ENCODE results near the gene TYW1. TPM values are rescaled to one million over a fixed set of nuclear protein-coding genes. Genes with fewer than 3 reads are reported as not detected.
"Not testable (repeated sequence)": the region's sequence is repeated elsewhere in the genome, so short reads cannot be mapped to it uniquely, and the experiment has no call there.

TYW1 gene
- total RNA-seq, 1 experiment from 2014 or later = 18.1 TPM

DNA sequence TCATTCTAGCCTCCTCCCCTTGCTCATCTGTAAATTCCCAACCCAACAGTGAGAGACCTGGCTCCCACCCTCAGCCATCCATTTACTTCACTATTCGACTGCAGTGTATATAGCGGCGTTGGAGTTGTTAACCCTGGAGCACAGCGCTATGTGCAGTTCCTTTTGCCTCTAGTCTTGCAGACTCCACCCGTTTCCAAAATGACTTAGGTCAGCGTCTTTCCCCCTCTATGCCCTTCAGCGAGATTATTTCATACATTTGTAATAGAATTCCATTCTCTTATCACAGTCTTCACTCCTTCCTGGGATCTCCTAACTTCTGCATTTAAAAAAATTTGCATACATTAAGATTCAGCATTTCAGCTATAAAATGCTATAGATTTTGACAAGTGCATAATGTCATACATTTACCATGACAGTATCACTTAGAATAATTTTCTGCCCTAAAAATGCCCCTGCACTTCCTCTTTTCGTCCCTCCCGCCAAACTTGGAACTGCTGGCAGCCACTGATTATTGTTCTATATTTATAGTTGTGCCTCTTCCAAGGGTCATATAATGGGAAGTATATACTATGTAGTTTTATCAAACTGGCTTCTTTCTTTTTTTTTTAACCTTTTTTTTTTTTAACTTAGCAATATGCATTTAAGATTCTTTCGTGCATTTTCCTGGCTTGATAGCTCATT is 215.2 kb downstream of the TYW1 start:
- DNase-seq (ENCODE audit: low spot score); in situ Hi-C loops (cut with HindIII; ENCODE audit: low sequenced_read_pairs): not testable (repeated sequence)

DNA sequence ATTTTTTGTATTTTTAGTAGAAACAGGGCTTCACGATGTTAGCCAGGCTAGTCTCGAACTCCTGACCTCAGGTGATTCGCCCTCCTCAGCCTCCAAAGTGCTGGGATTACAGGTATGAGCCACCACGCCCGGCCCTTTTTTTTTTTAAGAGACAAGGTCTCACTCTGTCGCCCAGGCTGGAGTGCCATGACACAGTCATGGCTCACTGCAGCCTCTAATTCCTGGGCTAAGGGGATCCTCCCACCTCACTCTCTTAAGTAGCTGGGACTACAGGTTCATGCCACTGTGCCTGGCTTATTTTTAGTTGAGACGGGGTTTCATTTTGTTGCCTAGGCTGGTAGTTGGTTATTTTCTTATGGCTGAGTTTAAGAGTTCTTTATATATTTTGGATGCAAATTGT is 216.4 kb downstream of the TYW1 start:
- in situ Hi-C loops (cut with HindIII; ENCODE audit: low sequenced_read_pairs); DNase-seq (ENCODE audit: low spot score): not testable (repeated sequence)

DNA sequence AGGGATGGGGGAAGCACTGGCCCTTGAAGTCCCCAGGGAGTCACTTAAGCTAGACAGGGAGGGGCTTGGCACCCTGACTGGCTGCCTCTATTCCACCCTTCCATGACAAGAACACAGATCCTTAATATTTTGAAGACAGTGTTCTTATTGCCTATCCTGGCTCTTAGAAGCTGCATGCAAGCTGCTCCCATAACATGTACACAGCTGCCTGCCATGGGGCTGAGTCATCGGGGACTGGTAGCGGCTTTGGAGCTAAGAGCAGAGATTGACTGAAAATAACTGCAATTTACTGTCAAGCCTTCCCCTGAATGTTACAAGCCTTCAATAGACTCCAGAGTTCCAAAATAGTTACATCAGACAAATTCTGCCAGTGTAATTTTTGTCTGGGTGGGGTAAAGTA is 226.9 kb downstream of the TYW1 start:
- DNase-seq (ENCODE audit: low spot score); in situ Hi-C loops (cut with HindIII; ENCODE audit: low sequenced_read_pairs): not testable (repeated sequence)

DNA sequence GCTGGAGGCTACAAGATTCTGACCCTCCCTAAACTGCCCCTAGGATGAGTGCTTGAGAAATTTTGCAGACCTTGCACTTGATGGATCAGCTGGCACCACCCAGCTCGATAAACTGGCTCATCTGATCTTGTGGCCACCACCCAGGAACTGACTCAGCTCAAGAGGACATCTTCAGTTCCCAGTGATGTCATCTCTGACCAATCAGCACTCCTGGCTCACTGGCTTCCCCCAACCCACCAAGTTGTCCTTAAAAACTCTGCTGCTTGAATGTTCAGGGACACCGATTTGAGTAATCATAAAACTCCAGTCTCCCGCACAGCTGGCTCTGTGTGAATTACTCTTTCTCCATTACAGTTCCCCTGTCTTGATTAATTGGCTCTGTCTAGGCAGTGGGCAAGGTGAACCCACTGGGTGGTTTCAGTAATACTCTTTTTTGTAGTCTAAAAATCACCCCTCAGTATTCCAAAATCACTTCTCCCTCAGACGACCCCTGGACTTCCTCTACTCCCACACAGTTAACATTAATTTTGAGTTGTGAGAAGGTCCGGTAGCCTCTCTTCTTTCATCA is 229.8 kb downstream of the TYW1 start:
- in situ Hi-C loops (cut with HindIII; ENCODE audit: low sequenced_read_pairs); DNase-seq (ENCODE audit: low spot score): not testable (repeated sequence)

DNA sequence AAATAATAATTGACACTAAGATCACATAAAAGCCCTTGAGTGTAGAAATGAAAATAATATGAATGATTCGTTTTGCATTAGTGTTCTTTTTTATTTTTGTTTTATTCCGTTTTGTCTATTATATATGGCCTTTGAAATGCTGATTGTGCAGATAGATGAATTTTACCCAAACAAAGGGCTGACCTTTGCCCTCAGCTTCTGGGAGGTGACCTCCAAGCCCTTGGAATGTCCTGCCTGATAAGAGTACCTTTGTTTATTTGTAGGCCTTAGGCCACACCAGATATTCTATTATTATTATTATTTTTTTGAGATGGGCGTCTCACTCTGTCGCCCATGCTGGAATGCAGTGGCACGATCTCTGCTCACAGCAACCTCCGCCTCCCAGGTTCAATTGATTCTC is 230.3 kb downstream of the TYW1 start:
- DNase-seq (ENCODE audit: low spot score); in situ Hi-C loops (cut with HindIII; ENCODE audit: low sequenced_read_pairs): not testable (repeated sequence)

DNA sequence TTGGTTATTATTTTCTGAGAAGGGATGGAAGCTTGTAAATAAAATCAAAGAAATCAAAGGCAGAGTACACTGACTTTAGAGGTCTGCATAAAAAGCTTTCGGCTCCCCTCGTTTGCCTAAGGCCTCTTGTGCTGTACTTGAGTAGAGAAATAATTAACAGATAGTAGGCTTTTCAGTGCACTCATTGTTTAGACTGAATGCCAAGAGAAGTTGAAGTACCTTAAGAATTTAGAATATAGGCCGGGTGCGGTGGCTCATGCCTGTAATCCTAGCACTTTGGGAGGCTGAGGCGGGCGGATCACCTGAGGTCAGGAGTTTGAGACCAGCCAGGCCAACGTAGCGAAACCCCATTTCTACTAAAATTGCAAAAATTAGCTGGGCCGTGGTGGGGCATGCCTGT is 232.4 kb downstream of the TYW1 start:
- DNase-seq (ENCODE audit: low spot score); in situ Hi-C loops (cut with HindIII; ENCODE audit: low sequenced_read_pairs): not testable (repeated sequence)

DNA sequence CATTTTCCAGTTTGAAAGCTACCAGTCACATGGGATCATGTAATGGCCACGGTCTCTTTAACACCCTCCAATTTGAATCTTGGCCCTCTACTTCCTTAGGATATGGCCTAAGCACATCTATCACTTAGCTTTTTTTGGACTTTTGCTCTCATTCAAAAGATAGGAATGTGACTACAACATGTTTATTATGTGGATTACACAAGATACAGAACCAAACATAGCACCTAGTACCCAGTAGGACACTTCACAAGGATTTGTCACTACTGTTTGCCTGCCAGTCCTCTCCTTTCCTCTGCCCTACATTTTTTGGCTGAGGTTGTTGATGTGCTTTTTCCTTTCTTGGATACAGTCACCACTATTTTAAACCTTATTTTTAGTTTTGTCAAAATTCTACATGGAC is 233.4 kb downstream of the TYW1 start:
- in situ Hi-C loops (cut with HindIII; ENCODE audit: low sequenced_read_pairs) = not testable (repeated sequence)

DNA sequence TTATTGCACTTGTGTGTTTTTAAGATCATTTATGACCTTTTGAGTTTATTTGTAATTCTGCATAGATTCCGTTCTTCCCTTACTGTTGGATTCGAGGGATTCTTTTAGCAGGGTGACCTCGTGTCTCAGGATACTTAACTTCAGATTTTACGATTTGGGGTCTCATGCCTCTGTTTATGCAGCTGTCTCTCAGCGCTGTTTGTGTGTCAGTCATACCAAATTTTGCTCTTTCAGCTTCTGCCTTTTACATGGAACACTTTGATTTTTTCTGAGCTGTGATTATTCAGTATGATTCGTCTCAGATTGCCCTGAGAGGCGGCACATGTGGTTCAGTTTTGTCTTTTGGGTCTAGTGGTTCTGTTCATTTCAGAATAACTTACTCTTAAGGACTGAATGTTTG is 236.9 kb downstream of the TYW1 start:
- in situ Hi-C loops (cut with HindIII; ENCODE audit: low sequenced_read_pairs); DNase-seq (ENCODE audit: low spot score): not testable (repeated sequence)

More for the DNA sequence above, 233.4 kb downstream of the TYW1 start:
- DNase-seq (ENCODE audit: low spot score) = not testable (repeated sequence)

DNA sequence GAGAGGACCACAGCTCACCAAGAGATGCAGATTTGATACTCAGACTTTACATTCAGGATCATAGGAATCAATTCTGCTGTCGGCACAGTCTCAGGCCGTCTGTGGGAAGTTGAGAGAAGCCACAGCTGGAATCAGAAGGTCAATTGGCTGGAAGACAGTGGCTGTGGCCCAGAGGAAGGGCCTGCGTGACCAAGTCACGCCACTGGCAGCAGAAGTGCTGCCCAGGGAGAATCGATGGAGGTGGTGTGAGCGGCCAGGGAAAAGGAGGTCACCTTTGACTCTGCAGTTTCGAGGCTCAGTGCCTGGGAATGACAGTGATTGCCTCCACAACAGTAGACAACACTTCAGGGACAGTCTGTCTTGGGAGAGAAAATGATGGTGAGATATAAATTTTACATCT is 239.6 kb downstream of the TYW1 start:
- in situ Hi-C loops (cut with HindIII; ENCODE audit: low sequenced_read_pairs); DNase-seq (ENCODE audit: low spot score): not testable (repeated sequence)

DNA sequence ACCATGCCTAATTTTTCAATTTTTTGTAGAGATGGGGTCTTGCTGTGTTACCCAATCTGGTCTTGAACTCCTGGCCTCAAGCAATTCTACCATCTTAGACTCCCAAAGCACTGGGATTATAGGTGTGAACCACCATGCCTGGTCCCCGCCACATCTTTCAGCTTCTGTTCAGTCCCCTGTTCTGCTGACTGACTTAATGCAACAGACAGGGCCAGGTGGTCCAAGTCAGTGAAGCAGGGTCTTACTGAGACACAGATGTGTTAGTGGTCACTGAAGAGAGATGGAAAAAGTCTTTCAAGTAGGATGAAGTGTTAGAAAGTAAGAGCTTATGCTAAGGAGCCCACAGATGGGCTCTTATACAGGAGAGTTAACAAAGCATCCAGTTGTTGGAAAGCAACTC is 246.2 kb downstream of the TYW1 start:
- in situ Hi-C loops (cut with HindIII; ENCODE audit: low sequenced_read_pairs); DNase-seq (ENCODE audit: low spot score): not testable (repeated sequence)

DNA sequence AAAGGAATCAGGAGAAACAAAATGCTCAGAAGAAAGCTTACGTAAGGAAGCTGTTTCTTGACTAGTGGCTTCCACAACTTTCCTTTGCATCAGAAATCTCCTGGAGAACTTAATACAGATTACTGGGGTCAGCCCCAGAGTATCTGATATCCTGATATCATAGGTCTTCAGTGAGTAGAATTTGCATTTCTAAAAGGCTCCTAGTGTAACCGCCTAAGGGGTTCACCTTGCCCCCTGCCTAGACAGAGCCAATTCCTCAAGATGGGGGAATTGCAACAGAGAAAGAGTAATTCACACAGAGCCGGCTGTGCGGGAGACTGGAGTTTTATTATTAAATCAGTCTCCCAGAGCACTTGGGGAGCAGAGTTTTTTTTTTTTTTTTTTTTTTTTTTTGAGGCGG is 251.7 kb downstream of the TYW1 start:
- in situ Hi-C loops (cut with HindIII; ENCODE audit: low sequenced_read_pairs) = not testable (repeated sequence)

DNA sequence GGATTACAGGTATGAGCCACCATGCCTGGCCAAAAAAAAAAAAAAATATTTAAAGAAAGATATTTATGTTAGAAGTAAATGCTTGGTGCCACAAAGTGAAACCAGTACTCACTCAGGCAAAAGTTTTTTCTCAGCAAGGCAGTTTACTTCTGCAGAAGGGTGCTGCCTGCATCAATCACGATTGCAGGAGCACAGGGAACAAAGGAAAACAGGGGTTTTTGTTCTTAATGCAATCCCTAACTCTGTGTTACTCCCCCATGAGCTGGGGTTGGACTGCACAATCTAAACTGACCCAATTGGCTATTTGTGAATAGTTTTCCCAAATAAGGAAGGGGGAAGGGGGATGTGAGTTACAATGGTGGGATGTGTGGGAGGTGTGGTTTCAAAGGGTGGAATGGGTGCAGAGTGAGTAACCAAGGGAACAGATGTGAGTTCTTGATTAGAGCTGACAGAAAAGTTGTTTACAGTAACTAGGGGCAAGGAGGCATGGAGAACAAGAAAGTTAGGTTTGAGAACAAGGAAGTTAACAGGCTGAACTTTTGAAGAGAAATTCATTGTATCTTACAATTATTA is 255.4 kb downstream of the TYW1 start:
- in situ Hi-C loops (cut with HindIII; ENCODE audit: low sequenced_read_pairs) = no loop called here
- no peak for DNase-seq (ENCODE audit: low spot score)

More for the DNA sequence above, 251.7 kb downstream of the TYW1 start:
- not testable (repeated sequence) for DNase-seq (ENCODE audit: low spot score)

DNA sequence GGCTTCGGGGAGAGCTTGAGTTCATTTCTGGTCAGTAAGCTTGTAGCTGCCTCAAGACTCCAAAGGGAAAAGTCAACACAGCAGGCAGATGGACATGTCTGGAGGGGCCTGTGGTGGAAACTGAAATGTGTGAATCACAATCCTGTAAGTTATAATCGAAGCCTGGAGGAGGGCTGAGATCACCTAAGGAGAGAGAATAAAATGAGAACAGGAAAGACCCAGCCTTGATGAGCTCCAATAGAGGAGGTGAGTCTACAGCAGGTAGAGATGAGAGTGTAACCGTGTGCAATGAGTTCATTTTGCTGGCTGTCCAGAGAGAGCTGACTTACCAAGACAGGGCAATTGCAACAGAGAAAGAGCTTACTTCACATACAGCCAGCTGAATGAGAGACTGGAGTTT is 258.4 kb downstream of the TYW1 start:
- DNase-seq (ENCODE audit: low spot score); in situ Hi-C loops (cut with HindIII; ENCODE audit: low sequenced_read_pairs): not testable (repeated sequence)

DNA sequence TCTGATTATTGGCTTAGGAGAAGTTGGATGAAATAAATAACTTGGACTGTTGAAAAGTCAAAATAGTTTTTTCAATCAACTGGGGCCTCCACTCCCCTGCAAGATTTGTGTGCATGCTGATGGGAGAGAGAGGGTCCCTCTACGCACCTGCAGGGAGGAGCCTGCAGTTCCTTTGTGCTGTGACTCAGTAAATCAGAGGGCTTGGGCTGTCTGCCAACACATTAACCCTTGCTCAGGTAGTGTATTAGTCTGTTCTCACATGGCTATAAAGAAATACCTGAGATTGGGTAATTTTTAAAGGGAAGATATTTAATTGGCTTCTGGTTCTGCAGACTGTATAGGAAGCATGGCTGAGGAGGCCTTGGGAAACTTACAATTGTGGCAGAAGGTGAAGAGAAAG is 261.1 kb downstream of the TYW1 start:
- in situ Hi-C loops (cut with HindIII; ENCODE audit: low sequenced_read_pairs); DNase-seq (ENCODE audit: low spot score): not testable (repeated sequence)

DNA sequence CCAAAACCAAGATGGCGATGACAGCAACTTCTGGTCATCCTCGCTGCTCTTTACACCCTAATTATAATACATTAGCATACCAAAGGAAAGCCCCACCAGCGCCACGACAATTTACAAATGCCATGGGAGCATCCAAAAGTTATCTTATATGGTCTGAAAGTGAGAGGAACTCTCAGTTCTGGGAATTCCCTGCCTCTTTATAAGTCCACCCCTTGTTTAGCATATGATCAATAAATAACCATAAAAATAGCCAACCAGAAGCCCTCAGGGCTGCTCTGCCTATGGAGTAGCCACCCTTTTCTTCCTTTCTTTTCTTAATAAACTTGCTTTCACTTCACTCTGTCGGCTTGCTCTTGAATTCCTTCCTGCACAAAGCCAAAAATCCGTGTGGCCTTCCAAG is 262.7 kb downstream of the TYW1 start:
- in situ Hi-C loops (cut with HindIII; ENCODE audit: low sequenced_read_pairs); DNase-seq (ENCODE audit: low spot score): not testable (repeated sequence)

DNA sequence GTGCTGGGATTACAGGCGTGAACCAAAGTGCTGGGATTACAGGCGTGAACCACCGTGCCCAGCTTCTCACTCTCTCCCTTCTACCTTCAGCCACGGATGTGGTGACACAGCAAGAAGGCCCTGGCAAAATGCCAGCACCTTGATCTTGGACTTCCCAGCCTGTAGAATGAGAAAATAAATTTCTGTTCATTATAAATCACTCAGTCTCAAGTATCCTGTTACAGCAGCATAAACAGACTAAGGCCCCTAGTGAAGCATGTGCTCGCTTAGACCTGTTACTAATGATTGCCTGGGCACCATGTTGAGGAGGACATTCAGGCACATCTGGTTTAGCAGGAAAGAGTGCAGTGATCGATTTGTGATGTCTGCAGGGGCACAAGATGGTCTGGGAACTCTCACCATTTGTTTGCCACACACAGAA is 263.5 kb downstream of the TYW1 start:
- not testable (repeated sequence) for DNase-seq (ENCODE audit: low spot score)

DNA sequence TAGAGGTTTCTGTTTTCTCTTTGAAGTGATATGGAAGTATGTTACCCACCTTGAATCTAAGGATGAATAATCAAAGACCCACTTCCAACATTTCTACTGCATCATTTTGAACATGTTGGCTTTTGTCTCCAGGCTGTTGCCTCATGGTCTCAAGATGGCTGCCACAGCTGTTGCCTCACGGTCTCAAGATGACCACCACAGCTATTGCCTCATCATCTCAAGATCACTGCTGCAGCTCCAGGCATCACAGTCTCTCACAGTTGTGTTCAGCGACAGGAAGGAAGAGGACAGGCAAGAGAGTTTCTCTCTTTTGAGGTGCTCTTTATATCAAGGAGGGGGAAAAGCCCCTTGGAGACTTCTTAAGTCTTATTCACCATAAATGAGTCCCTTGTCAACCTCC is 267.4 kb downstream of the TYW1 start:
- DNase-seq (ENCODE audit: low spot score); in situ Hi-C loops (cut with HindIII; ENCODE audit: low sequenced_read_pairs): not testable (repeated sequence)

More for the DNA sequence above, 263.5 kb downstream of the TYW1 start:
- in situ Hi-C loops (cut with HindIII; ENCODE audit: low sequenced_read_pairs) = not testable (repeated sequence)

DNA sequence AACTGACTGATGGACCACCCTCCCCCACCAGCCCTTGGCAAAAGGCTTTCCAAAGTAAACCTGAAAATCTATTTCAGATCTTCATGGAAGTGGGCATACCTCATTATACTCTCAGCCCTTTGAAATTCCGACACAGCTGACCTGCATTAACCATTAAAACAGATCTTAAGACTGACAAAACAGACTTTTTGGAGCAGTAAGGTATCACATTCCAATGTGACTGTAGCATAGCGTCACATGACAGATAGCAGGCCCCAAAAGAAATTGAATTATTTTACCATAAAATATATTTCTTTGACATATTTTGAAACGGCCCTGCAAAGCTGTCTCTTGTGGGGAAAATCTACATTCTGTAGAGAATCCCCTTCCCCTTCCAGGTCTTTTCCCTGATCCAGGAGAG is 269.4 kb downstream of the TYW1 start:
- in situ Hi-C loops (cut with HindIII; ENCODE audit: low sequenced_read_pairs) = not testable (repeated sequence)

DNA sequence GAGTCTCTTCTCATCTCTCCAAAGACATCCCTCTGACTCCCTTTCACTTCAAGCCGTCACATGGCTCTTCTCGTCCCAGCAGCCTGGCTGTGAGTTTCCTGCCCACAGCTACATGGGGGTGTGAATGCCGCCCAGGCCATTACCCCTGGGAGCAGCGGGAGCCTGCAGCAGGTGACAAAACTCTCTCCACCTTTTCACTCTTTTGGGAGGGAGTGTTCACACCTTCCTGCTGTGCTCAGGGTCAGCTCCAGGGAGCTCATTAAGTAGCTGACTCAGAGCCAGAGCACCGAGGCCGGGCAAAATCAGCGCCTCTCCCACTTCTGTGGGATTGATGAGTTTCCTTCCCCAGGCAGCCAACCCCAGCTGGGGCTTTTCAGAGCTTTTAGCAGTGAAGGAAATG is 271.3 kb downstream of the TYW1 start:
- in situ Hi-C loops (cut with HindIII; ENCODE audit: low sequenced_read_pairs) = no loop called here
- DNase-seq (ENCODE audit: low spot score) = peak; percentile 6

More for the DNA sequence above, 269.4 kb downstream of the TYW1 start:
- not testable (repeated sequence) for DNase-seq (ENCODE audit: low spot score)

DNA sequence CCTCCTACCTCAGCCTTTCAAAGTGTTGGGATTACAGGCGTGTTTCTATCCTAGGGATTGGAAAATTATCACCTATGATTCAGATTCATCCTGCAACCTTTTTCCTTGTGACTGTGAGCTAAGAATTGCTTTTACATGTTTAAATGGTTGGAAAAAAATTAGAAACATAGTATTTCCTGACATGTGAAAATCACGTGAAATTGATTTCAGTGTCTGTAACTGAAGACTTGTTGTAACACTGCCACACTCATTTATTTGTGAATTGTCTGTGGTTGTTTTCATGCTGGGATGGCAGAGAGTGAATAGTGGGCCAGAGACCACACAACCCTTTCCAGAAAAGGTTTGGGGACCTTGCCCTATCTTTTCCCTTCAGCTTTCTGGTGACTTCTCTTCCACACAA is 273.3 kb downstream of the TYW1 start:
- in situ Hi-C loops (cut with HindIII; ENCODE audit: low sequenced_read_pairs); DNase-seq (ENCODE audit: low spot score): not testable (repeated sequence)

All from G401 (cell line).